WTC11 (cell line): ENCODE measurements around the gene RBFOX2.

Source experiments
- ESRRA ChIP-seq: sonication (generic); formaldehyde crosslinking; IDR thresholded peaks from 2 replicates; pipeline ENCODE4 v1.8.1; 2022; ENCODE audit warnings: mild to moderate bottlenecking, missing genetic modification reagents, borderline replicate concordance
- HMGA2 ChIP-seq: fragments of 250-450 bp; sonication (Bioruptor Pico); IDR thresholded peaks from 2 replicates; pipeline ENCODE4 v1.4.0; 2021; ENCODE audit warnings: mild to moderate bottlenecking, moderate library complexity
- RELA ChIP-seq: sonication (generic); formaldehyde crosslinking; IDR thresholded peaks from 2 replicates; pipeline ENCODE4 v1.8.1; 2022; ENCODE audit warnings: missing genetic modification reagents, mild to moderate bottlenecking, borderline replicate concordance
- TCF7 ChIP-seq: sonication (generic); formaldehyde crosslinking; IDR thresholded peaks from 2 replicates; pipeline ENCODE4 v1.8.0; 2022; ENCODE audit warnings: mild to moderate bottlenecking, low read depth, missing genetic modification reagents, moderate library complexity
- ZBTB21 ChIP-seq: sonication (generic); formaldehyde crosslinking; IDR thresholded peaks from 2 replicates; pipeline ENCODE4 v1.8.1; 2023; ENCODE audit warnings: mild to moderate bottlenecking, missing genetic modification reagents, borderline replicate concordance
- ZNF138 ChIP-seq: sonication (generic); formaldehyde crosslinking; conservative IDR thresholded peaks from 2 replicates; pipeline ENCODE4 v1.8.1; 2022; ENCODE audit warnings: mild to moderate bottlenecking, moderate library complexity, missing genetic modification reagents
- ZNF263 ChIP-seq: sonication (generic); formaldehyde crosslinking; IDR thresholded peaks from 2 replicates; pipeline ENCODE4 v1.8.1; 2022; ENCODE audit warnings: low read depth, mild to moderate bottlenecking, moderate library complexity, missing genetic modification reagents
- TF ChIP-seq, protein P1 (sequence below): fragments of 200-600 bp; IDR thresholded peaks from 2 replicates; pipeline ENCODE4 v1.8.0; 2022; ENCODE audit warnings: antibody characterized with exemption
- TF ChIP-seq, protein P2 (sequence below): sonication (generic); formaldehyde crosslinking; IDR thresholded peaks from 2 replicates; pipeline ENCODE4 v1.8.0; 2022; ENCODE audit warnings: mild to moderate bottlenecking, missing genetic modification reagents
- TF ChIP-seq, protein P3 (sequence below): sonication (generic); formaldehyde crosslinking; IDR thresholded peaks from 2 replicates; pipeline ENCODE4 v1.8.0; 2022; ENCODE audit warnings: mild to moderate bottlenecking, missing genetic modification reagents

DNA sequence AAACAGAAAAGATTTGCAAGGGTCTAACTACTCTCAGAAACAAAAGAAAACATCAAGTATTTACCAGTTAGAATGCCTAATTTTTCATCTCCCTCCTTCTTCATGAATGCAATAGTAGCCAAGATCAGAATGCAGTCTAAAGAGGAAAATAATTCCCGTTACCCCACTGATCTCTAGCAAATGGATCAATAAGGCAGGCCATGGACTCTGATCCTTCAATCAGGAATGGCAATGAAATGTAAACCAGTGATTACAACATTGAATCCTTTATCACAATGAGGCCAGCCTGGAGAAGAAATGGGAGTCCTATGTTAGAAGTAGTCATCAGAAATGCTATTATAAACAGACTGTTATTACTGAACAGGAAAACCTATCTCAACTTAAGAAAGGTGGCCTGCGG, 204.4 kb downstream of the RBFOX2 start:
- TF ChIP-seq, protein P1, sequence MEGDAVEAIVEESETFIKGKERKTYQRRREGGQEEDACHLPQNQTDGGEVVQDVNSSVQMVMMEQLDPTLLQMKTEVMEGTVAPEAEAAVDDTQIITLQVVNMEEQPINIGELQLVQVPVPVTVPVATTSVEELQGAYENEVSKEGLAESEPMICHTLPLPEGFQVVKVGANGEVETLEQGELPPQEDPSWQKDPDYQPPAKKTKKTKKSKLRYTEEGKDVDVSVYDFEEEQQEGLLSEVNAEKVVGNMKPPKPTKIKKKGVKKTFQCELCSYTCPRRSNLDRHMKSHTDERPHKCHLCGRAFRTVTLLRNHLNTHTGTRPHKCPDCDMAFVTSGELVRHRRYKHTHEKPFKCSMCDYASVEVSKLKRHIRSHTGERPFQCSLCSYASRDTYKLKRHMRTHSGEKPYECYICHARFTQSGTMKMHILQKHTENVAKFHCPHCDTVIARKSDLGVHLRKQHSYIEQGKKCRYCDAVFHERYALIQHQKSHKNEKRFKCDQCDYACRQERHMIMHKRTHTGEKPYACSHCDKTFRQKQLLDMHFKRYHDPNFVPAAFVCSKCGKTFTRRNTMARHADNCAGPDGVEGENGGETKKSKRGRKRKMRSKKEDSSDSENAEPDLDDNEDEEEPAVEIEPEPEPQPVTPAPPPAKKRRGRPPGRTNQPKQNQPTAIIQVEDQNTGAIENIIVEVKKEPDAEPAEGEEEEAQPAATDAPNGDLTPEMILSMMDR = no peak
- TF ChIP-seq RELA (CRISPR knock-in tag) = no peak
- TF ChIP-seq ZNF138 = no peak
- TF ChIP-seq, protein P2, sequence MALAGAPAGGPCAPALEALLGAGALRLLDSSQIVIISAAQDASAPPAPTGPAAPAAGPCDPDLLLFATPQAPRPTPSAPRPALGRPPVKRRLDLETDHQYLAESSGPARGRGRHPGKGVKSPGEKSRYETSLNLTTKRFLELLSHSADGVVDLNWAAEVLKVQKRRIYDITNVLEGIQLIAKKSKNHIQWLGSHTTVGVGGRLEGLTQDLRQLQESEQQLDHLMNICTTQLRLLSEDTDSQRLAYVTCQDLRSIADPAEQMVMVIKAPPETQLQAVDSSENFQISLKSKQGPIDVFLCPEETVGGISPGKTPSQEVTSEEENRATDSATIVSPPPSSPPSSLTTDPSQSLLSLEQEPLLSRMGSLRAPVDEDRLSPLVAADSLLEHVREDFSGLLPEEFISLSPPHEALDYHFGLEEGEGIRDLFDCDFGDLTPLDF (CRISPR knock-in tag) = no peak
- TF ChIP-seq TCF7 = no peak
- TF ChIP-seq HMGA2 = no peak
- TF ChIP-seq, protein P3, sequence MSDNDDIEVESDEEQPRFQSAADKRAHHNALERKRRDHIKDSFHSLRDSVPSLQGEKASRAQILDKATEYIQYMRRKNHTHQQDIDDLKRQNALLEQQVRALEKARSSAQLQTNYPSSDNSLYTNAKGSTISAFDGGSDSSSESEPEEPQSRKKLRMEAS = no peak
- TF ChIP-seq ZNF263 (CRISPR knock-in tag) = no peak
- TF ChIP-seq ESRRA (CRISPR knock-in tag) = no peak
- no peak for TF ChIP-seq ZBTB21
